ENCODE results near the gene IL11RA. TPM values are rescaled to one million over a fixed set of nuclear protein-coding genes. Genes with fewer than 3 reads are reported as not detected.

The IL11RA gene
- total and polyA plus RNA-seq, 10 of the 15 experiments (the other 5 are each of a cell fraction or from before 2014, with no cell fraction given): 0.32 to 5.8 (median 2.2) TPM

DNA sequence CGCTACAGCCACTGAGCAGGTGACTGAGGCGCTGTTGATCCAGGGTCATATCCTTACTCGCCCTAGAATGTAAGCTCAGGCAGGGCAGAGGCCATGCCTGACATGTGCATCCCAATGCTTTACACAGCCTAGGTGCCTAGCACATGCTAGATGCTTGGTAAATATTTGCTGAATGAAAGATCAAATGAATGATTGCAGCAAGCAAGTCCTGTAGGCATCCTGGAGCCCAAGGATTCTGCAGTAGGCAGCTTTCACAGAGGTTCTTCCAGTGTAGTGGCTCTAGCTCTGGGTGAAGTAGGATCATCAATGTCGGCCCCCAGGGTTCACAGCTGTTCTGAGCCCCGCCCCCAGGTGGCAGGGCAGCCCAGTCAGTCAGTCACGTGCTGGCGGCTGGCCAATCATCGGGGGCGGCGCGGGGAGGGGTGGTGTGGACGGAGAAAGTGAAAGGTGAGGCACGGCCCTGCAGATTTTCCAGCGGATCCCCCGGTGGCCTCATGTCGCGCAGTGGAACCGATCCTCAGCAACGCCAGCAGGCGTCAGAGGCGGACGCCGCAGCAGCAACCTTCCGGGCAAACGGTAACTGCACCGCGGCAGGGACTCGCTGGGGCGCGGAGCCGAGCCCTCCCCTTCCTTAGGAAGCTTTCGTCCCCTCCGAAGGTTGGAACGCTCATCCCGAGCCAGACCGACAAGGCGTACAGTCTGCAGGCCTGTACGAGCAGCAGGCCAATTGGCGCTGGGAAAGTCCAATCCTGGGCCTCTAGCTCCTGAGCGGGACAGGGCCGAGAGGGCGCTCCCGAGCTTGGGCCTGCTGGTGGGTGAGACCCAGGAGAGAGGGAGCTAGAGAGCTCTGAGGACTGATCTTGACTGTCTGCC lies 5.5 kb upstream of the IL11RA start, which contains the start of gene GALT (continued):
- TF ChIP-seq, protein P1, sequence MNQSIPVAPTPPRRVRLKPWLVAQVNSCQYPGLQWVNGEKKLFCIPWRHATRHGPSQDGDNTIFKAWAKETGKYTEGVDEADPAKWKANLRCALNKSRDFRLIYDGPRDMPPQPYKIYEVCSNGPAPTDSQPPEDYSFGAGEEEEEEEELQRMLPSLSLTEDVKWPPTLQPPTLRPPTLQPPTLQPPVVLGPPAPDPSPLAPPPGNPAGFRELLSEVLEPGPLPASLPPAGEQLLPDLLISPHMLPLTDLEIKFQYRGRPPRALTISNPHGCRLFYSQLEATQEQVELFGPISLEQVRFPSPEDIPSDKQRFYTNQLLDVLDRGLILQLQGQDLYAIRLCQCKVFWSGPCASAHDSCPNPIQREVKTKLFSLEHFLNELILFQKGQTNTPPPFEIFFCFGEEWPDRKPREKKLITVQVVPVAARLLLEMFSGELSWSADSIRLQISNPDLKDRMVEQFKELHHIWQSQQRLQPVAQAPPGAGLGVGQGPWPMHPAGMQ (IDR thresholded peaks at IDR 0.05; ENCODE audit: borderline replicate concordance): no peak
- TF ChIP-seq, protein P2, sequence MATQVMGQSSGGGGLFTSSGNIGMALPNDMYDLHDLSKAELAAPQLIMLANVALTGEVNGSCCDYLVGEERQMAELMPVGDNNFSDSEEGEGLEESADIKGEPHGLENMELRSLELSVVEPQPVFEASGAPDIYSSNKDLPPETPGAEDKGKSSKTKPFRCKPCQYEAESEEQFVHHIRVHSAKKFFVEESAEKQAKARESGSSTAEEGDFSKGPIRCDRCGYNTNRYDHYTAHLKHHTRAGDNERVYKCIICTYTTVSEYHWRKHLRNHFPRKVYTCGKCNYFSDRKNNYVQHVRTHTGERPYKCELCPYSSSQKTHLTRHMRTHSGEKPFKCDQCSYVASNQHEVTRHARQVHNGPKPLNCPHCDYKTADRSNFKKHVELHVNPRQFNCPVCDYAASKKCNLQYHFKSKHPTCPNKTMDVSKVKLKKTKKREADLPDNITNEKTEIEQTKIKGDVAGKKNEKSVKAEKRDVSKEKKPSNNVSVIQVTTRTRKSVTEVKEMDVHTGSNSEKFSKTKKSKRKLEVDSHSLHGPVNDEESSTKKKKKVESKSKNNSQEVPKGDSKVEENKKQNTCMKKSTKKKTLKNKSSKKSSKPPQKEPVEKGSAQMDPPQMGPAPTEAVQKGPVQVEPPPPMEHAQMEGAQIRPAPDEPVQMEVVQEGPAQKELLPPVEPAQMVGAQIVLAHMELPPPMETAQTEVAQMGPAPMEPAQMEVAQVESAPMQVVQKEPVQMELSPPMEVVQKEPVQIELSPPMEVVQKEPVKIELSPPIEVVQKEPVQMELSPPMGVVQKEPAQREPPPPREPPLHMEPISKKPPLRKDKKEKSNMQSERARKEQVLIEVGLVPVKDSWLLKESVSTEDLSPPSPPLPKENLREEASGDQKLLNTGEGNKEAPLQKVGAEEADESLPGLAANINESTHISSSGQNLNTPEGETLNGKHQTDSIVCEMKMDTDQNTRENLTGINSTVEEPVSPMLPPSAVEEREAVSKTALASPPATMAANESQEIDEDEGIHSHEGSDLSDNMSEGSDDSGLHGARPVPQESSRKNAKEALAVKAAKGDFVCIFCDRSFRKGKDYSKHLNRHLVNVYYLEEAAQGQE (IDR thresholded peaks at IDR 0.05; ENCODE audit: low read depth, low read length): no peak
- no peak for TF ChIP-seq NRF1 (conservative IDR thresholded peaks at IDR 0.05; ENCODE audit: low read depth, low read length)
- no peak for TF ChIP-seq PAX5 (IDR thresholded peaks at IDR 0.05; ENCODE audit: borderline replicate concordance, low read depth, low read length)
- no peak for TF ChIP-seq NFXL1 (IDR thresholded peaks at IDR 0.05; ENCODE audit: borderline replicate concordance)
- TF ChIP-seq, protein P3, sequence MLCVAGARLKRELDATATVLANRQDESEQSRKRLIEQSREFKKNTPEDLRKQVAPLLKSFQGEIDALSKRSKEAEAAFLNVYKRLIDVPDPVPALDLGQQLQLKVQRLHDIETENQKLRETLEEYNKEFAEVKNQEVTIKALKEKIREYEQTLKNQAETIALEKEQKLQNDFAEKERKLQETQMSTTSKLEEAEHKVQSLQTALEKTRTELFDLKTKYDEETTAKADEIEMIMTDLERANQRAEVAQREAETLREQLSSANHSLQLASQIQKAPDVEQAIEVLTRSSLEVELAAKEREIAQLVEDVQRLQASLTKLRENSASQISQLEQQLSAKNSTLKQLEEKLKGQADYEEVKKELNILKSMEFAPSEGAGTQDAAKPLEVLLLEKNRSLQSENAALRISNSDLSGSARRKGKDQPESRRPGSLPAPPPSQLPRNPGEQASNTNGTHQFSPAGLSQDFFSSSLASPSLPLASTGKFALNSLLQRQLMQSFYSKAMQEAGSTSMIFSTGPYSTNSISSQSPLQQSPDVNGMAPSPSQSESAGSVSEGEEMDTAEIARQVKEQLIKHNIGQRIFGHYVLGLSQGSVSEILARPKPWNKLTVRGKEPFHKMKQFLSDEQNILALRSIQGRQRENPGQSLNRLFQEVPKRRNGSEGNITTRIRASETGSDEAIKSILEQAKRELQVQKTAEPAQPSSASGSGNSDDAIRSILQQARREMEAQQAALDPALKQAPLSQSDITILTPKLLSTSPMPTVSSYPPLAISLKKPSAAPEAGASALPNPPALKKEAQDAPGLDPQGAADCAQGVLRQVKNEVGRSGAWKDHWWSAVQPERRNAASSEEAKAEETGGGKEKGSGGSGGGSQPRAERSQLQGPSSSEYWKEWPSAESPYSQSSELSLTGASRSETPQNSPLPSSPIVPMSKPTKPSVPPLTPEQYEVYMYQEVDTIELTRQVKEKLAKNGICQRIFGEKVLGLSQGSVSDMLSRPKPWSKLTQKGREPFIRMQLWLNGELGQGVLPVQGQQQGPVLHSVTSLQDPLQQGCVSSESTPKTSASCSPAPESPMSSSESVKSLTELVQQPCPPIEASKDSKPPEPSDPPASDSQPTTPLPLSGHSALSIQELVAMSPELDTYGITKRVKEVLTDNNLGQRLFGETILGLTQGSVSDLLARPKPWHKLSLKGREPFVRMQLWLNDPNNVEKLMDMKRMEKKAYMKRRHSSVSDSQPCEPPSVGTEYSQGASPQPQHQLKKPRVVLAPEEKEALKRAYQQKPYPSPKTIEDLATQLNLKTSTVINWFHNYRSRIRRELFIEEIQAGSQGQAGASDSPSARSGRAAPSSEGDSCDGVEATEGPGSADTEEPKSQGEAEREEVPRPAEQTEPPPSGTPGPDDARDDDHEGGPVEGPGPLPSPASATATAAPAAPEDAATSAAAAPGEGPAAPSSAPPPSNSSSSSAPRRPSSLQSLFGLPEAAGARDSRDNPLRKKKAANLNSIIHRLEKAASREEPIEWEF (IDR thresholded peaks at IDR 0.05; ENCODE audit: insufficient replicate concordance, low read depth, low read length): peak; percentile 4
- no peak for TF ChIP-seq BRCA1 (IDR thresholded peaks at IDR 0.05; ENCODE audit: low read depth, low read length)
- no peak for TF ChIP-seq HDAC6 (IDR thresholded peaks at IDR 0.05; ENCODE audit: unreplicated experiment)
- TF ChIP-seq, protein P4, sequence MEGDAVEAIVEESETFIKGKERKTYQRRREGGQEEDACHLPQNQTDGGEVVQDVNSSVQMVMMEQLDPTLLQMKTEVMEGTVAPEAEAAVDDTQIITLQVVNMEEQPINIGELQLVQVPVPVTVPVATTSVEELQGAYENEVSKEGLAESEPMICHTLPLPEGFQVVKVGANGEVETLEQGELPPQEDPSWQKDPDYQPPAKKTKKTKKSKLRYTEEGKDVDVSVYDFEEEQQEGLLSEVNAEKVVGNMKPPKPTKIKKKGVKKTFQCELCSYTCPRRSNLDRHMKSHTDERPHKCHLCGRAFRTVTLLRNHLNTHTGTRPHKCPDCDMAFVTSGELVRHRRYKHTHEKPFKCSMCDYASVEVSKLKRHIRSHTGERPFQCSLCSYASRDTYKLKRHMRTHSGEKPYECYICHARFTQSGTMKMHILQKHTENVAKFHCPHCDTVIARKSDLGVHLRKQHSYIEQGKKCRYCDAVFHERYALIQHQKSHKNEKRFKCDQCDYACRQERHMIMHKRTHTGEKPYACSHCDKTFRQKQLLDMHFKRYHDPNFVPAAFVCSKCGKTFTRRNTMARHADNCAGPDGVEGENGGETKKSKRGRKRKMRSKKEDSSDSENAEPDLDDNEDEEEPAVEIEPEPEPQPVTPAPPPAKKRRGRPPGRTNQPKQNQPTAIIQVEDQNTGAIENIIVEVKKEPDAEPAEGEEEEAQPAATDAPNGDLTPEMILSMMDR (IDR thresholded peaks at IDR 0.05 in 2 of 3, conservative IDR thresholded peaks at IDR 0.05 in 1 of 3; ENCODE audit: control insufficient read depth in 2 of 3, extremely low read depth in 1 of 3, insufficient read depth in 1 of 3, low read depth in 3 of 3, low read length in 3 of 3): peak; percentile 54 to 62 (median 56)
- 0 out of 2 replicates have a peak, but pooled peaks have one; percentile 48 for TF ChIP-seq LARP7 (IDR thresholded peaks at IDR 0.05)
- no peak for TF ChIP-seq RCOR1 (conservative IDR thresholded peaks at IDR 0.05; ENCODE audit: low read depth, low read length)
- no peak for TF ChIP-seq SIX5 (IDR thresholded peaks at IDR 0.05; ENCODE audit: low read depth, low read length, severe bottlenecking)
- TF ChIP-seq MEF2A (IDR thresholded peaks at IDR 0.05; ENCODE audit: insufficient read depth, low read depth, low read length): no peak
- TF ChIP-seq CBX5 (IDR thresholded peaks at IDR 0.05; ENCODE audit: low read depth): no peak
- TF ChIP-seq, protein P5, sequence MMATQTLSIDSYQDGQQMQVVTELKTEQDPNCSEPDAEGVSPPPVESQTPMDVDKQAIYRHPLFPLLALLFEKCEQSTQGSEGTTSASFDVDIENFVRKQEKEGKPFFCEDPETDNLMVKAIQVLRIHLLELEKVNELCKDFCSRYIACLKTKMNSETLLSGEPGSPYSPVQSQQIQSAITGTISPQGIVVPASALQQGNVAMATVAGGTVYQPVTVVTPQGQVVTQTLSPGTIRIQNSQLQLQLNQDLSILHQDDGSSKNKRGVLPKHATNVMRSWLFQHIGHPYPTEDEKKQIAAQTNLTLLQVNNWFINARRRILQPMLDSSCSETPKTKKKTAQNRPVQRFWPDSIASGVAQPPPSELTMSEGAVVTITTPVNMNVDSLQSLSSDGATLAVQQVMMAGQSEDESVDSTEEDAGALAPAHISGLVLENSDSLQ (IDR thresholded peaks at IDR 0.05): peak; percentile 83
